HK-2 (cell line): ENCODE results near the gene GFRA1.
"Not testable (repeated sequence)": the region's sequence is repeated elsewhere in the genome, so short reads cannot be mapped to it uniquely, and the experiment has no call there.

Source experiments
- DNase-seq: peaks from one replicate; pipeline ENCODE4 v3.0.0-alpha.2; 2018; ENCODE audit not compliant: unreplicated experiment

Gene GFRA1

DNA sequence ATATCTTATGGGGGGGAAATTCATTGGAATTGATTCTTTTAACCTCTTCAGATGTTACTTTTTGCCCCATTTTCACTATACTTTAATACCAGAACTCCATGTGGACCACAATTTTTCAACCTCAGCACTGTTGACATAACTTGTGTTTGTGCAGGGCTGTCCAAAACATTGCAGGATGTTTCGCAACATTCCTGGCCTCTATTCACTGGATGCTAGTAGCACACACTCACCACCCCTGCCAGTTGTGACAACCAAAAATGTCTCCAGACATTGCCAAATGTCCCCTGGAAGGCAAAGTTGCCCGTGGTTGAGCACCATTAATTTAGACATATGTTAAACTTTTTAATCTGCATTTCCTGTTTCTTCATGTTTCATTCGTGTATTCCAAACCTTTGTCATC, 234.7 kb downstream of the GFRA1 start:
- no peak for DNase-seq

DNA sequence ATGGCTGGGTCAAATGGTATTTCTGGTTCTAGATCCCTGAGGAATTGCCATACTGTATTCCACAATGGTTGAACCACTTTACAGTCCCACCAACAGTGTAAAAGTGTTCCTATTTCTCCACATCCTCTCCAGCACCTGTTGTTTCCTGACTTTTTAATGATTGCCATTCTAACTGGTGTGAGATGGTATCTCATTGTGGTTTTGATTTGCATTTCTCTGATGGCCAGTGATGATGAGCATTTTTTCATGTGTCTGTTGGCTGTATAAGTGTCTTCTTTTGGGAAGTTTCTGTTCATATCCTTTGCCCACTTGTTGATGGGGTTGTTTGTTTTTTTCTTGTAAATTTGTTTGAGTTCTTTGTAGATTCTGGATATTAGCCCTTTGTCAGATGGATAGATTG, 237.6 kb downstream of the GFRA1 start:
- not testable (repeated sequence) for DNase-seq

DNA sequence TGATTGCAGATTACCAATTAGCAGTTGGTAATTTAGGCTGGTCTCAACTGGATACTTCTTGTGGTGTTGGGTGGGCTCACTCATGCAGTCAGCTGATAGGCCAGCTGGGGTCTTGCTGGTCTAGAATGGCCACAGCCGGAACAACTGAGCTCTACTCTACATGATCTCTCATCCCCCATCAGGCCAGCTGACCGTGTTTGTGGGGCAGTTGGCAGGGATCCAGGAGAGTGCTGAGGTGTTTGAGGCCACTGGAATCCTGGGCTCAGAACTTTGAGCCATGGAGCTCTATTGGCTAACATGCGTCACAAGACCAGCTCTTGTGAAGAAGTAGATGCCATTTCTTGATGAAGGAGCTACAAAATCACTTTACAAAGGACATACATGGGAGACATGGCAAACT, 242.4 kb downstream of the GFRA1 start:
- DNase-seq, result no peak

DNA sequence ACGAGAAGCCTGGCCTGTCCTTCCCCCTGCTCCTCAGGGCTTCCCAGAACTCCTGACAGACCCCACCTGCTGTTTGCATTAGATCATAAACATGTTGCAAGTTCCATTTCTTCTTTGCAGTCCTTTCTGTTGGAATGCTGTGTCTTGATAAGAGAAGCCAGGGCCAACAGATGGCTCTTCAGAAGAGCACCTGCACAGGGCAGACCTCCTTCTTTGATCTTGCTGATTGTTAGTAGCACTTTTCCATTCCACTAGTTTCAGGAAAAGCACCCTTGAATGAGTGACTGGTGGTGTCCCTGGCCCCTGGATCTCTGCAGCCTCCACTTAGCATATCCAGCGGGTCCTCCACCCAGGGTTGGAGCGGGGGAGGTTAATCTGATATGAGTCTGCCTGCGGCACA, 243.2 kb downstream of the GFRA1 start:
- DNase-seq, result no peak

DNA sequence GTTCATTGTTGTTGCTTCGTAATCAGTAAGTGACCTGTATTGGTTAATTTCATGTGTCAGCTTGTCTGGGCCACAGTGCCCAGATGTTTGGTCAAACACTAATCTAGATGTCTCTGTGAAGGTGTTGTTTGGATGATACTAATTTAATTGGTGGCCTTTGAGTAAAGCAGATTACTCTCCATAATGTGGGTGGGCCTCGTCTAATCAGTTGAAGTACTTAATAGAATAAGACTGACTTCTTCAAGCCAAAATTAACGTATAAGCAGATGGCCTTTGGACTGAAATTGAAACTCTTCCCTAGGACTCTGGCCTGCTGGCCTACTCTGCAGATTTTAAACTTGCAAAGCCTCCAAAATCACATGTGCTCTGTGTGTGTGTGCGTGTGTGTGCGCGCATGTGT, 245.7 kb downstream of the GFRA1 start:
- DNase-seq, result no peak

DNA sequence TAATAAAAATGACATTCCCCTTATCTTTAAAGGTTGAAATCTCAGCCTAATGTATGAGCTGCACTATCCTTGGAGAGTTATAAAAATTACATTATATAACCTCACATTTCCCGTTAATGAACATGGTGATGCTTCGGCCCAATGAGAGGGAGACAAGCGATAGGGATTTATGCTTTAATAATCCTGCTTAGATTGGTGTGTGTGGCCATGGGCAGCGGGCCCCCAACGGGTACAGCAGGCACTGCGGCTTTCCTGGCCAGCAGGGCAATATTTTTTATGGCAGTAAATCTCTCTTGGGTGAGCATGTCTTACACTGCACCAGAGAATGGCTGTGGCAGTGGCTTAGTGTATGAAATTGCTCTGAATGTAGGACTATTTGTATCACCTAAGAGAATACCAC, 246.3 kb downstream of the GFRA1 start:
- DNase-seq, result no peak

DNA sequence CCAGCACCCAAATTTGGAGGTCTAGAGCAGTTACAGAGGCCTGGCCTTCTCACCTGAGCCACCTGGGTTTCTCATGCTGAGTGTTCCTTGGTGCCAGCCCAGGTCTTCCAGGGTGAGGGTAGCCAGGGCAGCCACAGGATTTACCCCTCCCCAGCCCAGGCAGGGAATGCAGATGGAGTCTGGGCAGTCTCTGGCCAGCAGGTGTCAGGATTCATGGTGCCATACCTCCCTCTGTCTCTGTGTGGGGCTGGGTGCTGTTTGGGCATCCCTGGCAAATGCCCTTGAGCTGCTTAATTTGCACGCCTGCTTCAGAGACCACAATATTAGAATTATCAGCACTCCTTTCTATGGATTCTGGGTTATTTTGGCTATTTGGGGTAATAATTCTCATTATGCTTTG, 246.7 kb downstream of the GFRA1 start:
- DNase-seq, result no peak

DNA sequence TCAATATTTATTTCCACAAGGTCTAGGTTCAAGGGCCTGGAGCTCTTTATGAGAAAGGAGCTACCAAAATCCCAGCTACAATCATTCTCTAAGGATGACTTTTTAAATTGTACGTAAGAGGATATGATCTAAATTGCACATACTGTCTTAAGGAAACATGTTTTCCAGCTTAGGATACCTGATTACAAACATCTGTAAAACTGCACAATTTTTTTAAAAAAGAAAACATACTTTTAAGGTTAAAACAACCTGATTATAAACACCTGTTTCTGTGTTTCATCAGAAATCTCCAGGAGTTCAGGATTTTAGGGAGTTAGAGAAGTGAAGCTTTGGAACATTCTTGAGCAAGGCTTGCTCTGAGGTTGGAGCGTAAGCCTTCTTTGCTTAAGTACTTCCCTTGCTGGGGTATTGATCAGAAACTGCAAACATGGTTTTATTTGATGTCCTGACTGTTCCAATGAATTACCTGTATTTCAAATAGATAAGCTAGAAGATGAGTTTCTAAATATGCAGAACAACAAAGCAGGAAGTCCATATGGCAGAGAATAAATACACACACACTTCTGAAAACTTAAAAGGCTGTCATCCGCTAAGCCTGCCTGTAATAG, 248.6 kb downstream of the GFRA1 start:
- no peak for DNase-seq

DNA sequence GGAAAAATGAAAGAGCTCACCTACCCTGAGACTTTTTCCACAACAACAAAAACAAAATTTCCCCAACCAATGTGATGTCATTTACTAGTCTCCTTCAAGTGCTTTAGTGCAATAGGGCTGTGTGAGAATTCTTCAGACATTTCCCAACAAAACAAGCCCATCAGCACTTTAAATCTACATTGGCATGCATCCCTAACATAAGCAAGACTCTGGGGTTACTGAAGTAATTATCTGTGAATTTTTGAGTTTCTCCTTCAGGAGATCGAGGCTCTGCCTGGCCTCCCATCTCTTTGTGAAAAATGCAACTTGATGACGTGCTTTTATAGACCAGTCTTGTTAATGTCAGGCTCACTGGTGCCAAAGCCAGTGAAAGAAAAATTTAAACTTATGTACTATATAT, 255.6 kb downstream of the GFRA1 start:
- no peak for DNase-seq

DNA sequence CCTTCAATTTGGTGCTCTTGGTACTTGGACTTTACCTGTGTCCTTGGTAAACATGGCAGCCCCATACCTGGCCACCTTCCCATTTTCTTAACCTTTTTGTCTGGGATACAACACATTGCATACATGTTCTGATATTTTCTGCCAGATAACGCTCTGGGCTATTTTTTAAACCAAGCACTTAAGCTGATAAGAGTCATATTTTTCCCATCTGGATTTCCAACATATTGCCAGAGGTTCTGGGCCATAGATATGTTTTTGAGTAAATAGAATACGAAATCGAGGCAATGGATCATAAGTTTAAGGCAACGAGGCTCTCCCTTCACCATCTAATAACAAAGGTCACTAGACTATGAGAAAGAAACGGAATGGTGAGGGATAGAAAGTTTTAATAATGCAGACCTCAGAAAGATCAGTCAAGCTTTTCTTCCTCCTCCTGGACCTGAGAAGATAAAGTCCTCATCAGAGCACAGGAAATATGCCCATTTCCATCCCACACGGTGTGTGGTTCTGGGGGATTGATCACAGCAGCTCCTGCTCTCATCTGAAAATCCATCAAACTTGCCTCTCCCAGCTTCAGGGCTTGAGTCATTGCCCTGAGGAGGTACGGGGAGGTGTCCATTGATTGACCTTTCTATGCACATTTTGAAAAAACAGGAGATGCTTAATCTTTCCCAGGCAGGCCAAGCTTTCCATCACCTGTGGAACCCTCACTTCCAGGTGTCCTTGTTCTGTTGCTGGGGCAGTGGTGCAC, 257.2 kb downstream of the GFRA1 start:
- no peak for DNase-seq

DNA sequence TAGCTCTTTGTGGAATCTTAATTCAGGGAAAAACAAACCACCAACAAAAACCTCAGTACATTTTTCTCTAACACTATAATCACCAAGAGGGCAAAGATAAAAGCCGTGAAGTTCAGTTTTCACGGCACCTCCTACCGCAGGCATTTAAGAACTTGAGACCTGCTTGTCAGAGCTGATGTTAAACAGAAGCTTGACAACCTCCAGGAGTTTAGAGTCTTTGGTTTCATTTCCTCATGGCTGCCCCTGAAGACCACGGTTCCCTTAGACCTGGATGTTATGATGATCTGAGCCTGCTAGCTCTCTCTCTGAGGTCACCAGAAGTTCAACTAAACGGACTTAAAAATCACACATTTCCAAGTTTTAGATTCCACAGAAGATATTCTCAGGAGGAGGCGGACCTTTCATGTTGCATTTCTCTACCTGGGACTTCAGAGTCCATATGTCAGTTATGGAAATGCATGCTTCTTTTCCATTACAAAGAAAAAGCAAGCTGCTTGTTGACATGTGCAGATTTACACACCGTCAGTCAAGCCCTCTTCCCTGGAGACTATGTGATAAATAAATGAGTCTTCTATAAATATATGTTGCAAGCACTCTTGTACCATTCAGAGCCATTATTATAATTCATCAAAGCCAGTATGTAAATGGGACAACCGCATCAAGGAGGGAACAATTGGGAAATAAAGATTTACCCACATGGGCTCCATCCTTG, 258.0 kb downstream of the GFRA1 start:
- DNase-seq, result no peak

DNA sequence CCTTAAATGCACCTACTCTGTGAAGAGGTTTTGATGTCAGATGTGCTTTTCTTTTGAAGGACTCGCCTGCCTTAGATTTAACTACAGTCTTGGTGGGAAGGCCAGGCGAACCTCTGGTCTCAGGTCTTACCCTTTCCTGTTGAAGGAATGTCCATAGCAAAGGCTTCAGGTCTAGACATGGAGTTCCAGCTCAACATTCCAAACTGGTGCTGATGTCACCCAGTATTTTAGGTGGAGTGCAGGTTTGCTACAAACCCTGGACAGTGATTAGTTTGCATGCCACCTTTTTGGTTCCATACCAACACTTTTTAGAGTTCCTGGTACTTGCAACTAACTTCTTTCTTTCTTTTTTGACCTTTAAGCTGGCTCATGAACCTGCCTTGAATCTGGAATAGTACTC, 258.7 kb downstream of the GFRA1 start:
- DNase-seq, result no peak

DNA sequence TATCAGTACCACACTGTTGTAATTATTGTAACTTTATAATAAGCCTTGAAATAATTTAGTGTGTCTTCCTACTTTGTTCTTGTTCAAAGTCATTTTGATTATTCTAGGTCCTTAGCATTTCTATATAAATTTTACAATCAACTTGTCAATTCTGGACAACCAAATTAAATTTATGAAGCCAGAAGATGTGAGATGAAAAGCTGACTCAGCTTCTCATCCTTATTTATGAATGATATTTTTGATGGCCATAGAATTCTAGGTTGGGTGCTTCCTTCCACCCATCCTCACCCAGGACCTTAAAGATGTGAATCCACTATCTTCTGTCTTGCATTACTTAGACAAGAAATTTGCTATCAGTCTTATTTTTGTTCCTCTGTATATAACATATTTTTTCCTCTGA, 261.1 kb downstream of the GFRA1 start:
- DNase-seq, result no peak

DNA sequence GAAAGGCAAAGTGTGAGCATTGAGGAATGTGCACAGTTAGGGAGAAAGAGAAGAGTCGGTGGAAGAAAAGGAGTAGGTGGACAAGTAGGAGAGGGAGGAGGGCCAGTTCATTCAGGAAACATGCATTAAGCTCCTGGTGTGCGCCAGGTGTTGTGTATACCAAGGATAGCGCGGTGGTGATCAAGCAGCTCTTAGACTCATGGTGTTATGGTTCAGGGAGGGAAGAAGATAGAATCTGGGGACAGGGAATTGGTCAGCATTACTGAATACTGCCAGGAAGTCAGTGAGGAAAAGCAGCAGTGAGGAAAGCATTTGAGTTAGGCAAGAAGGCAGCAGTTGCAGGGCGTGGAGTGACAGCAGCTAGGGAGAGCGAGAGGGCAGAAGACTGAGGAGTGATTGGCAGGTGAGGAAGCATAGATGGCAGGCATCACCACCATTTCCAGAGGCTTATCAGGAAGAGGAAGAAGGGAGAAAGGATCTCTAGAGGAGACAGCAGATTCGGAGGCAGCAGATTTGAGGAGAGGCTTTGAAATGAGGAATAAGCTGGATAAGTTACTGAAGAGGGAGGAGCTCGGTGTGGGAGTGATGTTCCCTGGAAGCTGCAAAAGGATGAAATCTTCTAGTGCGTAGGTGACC, 265.6 kb downstream of the GFRA1 start:
- no peak for DNase-seq
